ENCODE measurements around the gene COL7A1.

DNA sequence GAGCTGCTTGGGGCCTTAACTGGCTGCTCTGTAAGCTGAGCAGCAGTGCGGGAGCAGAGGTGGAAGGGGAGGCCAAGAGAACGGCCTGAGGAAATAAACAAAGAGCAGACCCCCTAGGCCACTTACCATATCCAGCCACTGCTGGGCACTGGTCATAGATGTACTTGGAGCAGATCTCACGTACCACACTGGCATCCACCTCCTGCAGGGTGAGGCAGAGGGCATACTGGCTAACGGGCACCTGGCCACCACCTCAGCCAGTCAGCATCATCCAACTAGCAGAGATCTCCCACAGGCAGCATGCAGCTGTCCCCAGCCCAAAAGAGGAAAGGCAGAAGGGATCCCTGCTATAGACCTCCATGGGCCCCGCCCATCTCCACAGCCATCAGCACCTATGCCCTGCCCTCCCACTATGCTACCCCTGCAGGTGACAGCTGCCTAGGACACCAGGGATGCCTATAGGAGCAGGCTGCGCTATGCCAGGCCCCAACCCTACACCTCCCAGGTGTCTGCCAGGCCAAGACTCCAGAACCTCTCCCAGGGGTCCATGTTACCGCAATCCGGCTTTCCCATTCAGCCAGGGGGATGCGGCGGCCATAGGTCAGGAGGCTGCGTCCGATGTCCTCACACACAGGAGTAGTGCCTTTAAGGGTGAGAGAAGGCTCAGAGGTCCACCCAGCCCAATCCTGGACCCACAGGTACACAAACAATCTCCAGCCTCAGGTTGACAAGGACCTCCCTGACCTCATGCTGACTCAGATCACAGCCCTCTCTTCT, 4.6 kb upstream of the COL7A1 start:
- TF ChIP-seq, protein P1, sequence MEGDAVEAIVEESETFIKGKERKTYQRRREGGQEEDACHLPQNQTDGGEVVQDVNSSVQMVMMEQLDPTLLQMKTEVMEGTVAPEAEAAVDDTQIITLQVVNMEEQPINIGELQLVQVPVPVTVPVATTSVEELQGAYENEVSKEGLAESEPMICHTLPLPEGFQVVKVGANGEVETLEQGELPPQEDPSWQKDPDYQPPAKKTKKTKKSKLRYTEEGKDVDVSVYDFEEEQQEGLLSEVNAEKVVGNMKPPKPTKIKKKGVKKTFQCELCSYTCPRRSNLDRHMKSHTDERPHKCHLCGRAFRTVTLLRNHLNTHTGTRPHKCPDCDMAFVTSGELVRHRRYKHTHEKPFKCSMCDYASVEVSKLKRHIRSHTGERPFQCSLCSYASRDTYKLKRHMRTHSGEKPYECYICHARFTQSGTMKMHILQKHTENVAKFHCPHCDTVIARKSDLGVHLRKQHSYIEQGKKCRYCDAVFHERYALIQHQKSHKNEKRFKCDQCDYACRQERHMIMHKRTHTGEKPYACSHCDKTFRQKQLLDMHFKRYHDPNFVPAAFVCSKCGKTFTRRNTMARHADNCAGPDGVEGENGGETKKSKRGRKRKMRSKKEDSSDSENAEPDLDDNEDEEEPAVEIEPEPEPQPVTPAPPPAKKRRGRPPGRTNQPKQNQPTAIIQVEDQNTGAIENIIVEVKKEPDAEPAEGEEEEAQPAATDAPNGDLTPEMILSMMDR (IDR thresholded peaks at IDR 0.05; ENCODE audit: poor library complexity, severe bottlenecking) = no peak
- TF ChIP-seq EZH2 (IDR thresholded peaks at IDR 0.05; ENCODE audit: borderline replicate concordance, insufficient read depth, low read length, poor library complexity, severe bottlenecking) = no peak

Data from neural cell (in vitro differentiated cells).